H7 (cell line): Measurements from ENCODE around the gene DAAM1. TPM values are rescaled to one million over a fixed set of nuclear protein-coding genes. Genes with fewer than 3 reads are reported as not detected.

Experiments
- DNase-seq: peaks from one replicate; pipeline ENCODE4 v3.0.0; 2012
- H3K27me3 ChIP-seq: 2 replicates; pipeline ENCODE4 v1.6.0; 2011; ENCODE audit warnings: mild to moderate bottlenecking, low read length; ENCODE audit not compliant: control insufficient read depth, insufficient read depth
- H3K36me3 ChIP-seq: replicated peaks from 2 replicates; pipeline ENCODE4 v1.5.1; 2011; ENCODE audit warnings: low read length; ENCODE audit not compliant: control insufficient read depth, insufficient read depth
- H3K4me3 ChIP-seq: 2 replicates; pipeline ENCODE4 v1.5.1; 2011; ENCODE audit warnings: low read depth, mild to moderate bottlenecking, control low read depth, low read length, moderate library complexity; ENCODE audit not compliant: insufficient read depth
- total RNA-seq: library from RNA; depleted of rRNA; stranded (reverse); fragments of >200 nt; shearing (Covaris generic); gene quantifications from 2 replicates; pipeline ENCODE4 v1.2.3, GENCODE V29; 2014

Gene DAAM1
- total RNA-seq, 1 experiment from 2014 or later: 11.4 TPM

DNA sequence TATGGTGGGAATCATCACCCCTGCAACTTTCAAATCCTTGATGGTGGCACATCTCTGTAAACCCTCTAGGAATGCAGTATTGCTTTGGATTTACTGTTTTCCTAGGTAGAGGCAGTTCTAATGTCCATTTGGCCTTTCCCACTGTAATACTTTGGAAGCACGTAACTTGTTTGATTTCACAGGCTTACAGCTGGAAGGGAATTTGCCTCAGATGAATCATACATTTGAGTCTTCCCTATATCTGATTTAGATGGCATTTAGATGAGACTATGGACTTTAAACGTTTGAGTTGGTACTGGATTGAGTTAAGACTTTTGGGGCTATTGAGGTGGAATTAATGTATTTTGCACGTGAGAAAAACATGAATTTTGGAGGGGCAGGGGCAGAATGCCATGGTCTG, 35.9 kb downstream of the DAAM1 start:
- no peaks in the 10 kb centered on the region for H3K36me3 ChIP-seq
- H3K4me3 ChIP-seq: no peak overlapping the region
- H3K27me3 ChIP-seq: no peaks in the 10 kb centered on the region
- no peak for DNase-seq

- no peak overlapping the region for H3K4me3 ChIP-seq
- no peaks in the 10 kb centered on the region for H3K27me3 ChIP-seq
- no peaks in the 10 kb centered on the region for H3K36me3 ChIP-seq
- no peak for DNase-seq
Observed at GRCh38 chr14:59225281-59225680, 36.8 kb downstream of the DAAM1 start.

GRCh38 chr14:59228421-59228820, 40.0 kb downstream of the DAAM1 start:
- H3K4me3 ChIP-seq: no peak overlapping the region
- no peak for DNase-seq

DNA sequence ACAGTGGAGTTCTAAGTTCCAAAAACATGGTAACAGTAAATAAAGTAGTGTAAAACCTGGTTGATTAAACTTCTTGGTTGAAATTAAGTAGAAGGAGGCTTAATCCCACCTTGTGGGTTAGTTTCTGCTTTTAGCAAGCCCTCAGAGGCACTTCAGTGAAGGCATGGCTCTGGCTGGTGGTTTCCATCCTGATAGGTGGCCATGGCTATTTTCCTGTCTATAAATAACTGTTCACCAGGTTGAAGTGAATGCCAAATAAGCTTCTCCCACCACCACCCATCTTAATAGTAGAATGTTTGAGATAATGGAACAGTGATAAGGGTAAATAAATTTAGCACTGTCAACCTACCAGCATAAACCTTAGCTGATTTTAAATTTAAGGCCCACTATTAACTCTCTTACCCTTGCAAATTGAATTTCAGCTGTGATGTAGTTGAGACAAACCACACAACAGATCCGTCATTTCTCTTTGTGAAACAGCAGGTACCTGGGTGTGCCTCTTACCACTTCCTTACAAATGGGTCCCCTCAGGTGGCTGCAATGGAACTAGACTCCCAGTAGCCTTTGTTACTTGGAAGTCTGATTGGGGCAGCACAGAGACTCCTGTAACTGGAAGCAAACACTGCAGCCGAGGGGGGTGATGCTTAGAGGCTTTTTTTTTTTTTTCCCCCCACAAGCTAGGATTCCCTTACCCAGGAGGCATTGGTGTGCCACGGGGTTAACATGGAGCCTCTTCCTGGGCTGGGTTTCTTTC, 41.4 kb downstream of the DAAM1 start:
- H3K27me3 ChIP-seq: no peaks in the 10 kb centered on the region
- no peaks in the 10 kb centered on the region for H3K36me3 ChIP-seq
- DNase-seq: no peak
- H3K4me3 ChIP-seq: no peak overlapping the region

More at GRCh38 chr14:59228421-59228820, 40.0 kb downstream of the DAAM1 start:
- no peaks in the 10 kb centered on the region for H3K27me3 ChIP-seq
- no peaks in the 10 kb centered on the region for H3K36me3 ChIP-seq

DNA sequence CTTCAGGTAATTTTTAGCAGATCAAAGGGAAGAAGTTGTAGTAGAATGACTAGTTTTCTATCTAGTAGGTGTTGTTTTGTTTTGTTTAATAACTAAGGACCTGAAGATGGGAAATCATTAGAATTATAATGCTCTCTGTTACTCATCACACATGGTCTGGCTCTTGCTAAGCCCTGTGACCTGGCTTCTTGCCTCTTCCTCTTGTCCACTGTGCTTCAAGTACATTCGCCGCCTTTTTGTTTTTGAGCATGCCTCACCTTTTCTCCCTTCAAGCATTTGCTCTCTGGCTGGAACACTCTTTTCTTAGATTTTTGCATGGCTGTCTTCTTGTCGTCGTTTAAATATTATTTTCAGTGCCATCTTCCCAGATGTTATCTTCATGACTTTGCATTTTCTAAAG, 47.7 kb downstream of the DAAM1 start:
- DNase-seq: no peak
- no peak overlapping the region for H3K4me3 ChIP-seq
- H3K27me3 ChIP-seq: no peaks in the 10 kb centered on the region
- no peaks in the 10 kb centered on the region for H3K36me3 ChIP-seq

DNA sequence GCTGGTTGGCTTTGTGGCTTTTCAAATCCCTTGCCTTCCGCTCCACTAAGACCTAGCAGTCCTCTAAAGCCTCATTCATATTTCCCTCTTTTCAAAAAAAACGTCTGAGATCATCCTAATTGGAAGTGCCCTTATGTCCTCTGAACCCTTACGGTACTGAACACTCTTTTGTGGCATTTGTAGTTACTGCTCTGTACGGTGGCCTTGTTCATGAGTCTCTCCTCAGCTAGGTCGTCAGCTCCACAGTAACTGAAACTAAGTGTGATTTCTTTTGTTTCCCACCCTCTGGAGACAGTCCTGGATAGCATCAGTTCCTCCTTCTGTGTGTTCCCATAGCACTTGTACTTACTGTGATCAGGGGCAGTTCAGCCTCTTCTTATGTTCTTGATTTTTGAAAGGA, 49.7 kb downstream of the DAAM1 start:
- Histone ChIP-seq H3K27me3 (no peaks in the 10 kb centered on the region), H3K4me3 (no peak overlapping the region)
- no peak for DNase-seq

DNA sequence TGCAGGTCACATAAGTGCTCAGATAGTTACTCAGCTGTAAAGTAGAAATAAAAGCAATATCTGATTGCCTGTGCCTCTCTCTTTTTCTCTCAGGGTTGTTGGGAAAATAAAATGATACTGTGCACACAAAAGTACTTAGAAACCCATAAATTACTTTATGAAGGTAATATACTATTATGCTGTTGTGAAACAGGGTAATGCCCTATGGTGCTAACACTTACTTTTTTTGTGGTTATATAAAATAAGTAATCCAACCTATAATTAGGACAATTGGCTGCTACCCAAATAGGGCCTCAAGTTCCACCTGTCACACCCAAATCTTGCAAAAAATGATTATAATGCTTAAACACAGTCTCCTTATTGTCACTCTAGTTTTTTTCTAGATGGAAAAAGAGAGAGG, 50.6 kb downstream of the DAAM1 start:
- no peak for DNase-seq
- Histone ChIP-seq H3K4me3 (no peak overlapping the region), H3K36me3 (no peaks in the 10 kb centered on the region), H3K27me3 (no peaks in the 10 kb centered on the region)

More for the DNA sequence above, 49.7 kb downstream of the DAAM1 start:
- H3K36me3 ChIP-seq: no peaks in the 10 kb centered on the region

DNA sequence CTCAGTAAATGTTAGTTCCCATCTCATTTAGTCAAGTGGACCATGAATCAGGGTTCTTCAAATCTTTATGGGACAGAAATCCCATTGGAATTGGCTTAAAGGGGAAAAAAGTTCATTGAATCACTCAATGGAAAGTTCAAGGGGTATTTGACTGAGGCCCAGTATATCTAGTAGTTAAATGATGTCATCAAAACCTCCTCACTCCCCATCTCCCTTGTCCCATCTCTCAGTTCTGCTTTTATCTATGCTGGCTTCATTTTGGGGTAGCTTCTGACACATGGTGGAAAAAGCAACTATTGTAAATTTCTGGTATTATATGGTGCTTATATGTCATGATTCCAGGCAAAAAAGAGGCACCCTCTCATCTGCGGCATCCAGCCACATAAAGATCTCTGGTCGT, 51.9 kb downstream of the DAAM1 start:
- Histone ChIP-seq H3K27me3 (no peaks in the 10 kb centered on the region), H3K4me3 (no peak overlapping the region), H3K36me3 (no peaks in the 10 kb centered on the region)
- DNase-seq: no peak

GRCh38 chr14:59241121-59241520, 52.7 kb downstream of the DAAM1 start:
- no peaks in the 10 kb centered on the region for H3K27me3 ChIP-seq
- H3K36me3 ChIP-seq: no peaks in the 10 kb centered on the region
- no peak overlapping the region for H3K4me3 ChIP-seq
- no peak for DNase-seq

DNA sequence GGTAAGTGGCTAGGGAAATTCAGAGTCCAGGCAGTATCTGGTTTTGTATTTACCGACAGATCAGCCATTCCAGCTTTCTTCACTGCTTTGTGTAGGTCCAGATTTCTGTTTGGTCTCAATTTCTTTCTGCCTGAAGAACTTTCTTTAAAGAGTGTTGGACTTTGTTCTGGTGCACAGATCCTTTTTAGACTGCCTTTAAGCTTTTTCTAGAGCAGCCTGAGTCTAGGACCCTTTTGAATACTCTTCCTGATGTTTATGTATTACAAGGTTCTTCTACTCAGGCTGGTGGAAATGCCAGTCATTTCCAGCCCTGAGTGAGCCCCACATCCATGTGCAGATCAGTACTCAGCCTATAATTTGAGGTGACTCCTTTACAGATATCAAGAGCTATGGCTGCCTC, 54.7 kb downstream of the DAAM1 start:
- H3K36me3 ChIP-seq: no peaks in the 10 kb centered on the region
- H3K27me3 ChIP-seq: no peaks in the 10 kb centered on the region
- no peak for DNase-seq
- H3K4me3 ChIP-seq: no peak overlapping the region

DNA sequence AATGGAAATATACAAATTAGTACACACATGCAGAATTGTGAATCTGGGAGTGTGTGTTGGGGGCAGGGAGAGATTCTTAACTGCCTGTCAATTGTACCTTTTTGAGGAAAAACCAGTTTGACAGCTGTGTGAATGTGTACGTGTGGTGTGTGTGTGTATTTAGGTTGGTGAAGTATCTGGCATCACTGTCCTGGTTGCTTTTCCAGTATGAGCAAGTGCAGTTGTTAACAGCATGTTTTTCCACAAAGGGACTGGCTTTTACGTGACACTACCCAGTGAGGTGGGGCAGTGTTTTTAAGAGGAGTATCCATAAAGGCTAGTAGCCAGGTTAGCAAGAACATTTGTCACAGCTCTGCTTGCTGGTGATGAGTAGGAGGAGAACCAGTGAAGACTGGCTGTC, 56.1 kb downstream of the DAAM1 start:
- no peaks in the 10 kb centered on the region for H3K36me3 ChIP-seq
- no peak overlapping the region for H3K4me3 ChIP-seq
- no peaks in the 10 kb centered on the region for H3K27me3 ChIP-seq
- DNase-seq: no peak

- Histone ChIP-seq H3K27me3 (no peaks in the 10 kb centered on the region), H3K36me3 (no peaks in the 10 kb centered on the region), H3K4me3 (no peak overlapping the region)
- DNase-seq: no peak
Observed at GRCh38 chr14:59245809-59246295, 57.4 kb downstream of the DAAM1 start.

GRCh38 chr14:59246566-59246965, 58.1 kb downstream of the DAAM1 start:
- H3K4me3 ChIP-seq: no peak overlapping the region
- DNase-seq: no peak
- no peaks in the 10 kb centered on the region for H3K36me3 ChIP-seq
- no peaks in the 10 kb centered on the region for H3K27me3 ChIP-seq

DNA sequence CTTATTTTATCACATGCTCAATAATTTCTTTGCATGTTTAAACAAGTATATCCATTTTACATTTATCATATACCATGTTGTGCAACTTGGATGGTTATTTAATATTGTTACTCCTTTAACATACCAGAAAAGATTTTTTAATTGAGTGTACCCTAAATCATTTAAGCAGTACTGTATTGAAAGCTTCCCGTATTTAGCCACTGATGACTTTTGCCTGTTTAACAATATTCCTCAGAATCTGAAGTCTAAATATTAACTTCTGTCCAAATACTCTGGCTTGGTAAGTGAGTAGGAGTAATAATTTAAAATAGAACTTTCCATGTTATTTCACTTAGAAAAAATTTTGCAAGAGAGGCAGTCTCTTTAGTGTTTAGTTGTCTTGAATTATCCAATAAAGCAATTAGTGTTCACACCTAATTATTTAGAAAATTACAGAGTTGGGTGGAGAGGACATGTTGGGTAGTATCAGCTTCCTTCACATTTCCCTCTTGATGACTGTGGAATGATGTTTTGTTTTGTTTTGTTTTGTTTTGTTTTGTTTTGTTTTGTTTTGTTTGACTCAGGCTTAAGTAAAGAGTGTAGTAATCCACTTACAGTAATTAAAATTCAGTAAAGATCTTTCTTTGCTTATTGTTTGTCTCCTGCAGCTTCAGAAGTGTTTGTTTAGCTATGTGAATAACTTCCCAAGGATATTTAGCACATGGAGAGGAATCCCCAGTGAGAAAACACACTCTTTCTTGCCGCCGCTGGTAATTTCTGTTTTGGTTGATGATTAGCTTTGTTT, 59.5 kb downstream of the DAAM1 start:
- H3K4me3 ChIP-seq: no peak overlapping the region
- no peaks in the 10 kb centered on the region for H3K36me3 ChIP-seq
- no peak for DNase-seq
- H3K27me3 ChIP-seq: no peaks in the 10 kb centered on the region

- Histone ChIP-seq H3K36me3 (no peaks in the 10 kb centered on the region), H3K4me3 (no peak overlapping the region), H3K27me3 (no peaks in the 10 kb centered on the region)
- no peak for DNase-seq
Observed at GRCh38 chr14:59249029-59249428, 60.6 kb downstream of the DAAM1 start.
